Epithelial cell of esophagus (primary cell): ENCODE measurements around the gene EPX.
"Not testable (repeated sequence)": the region's sequence is repeated elsewhere in the genome, so short reads cannot be mapped to it uniquely, and the experiment has no call there.

Source experiments
- DNase-seq: peaks from one replicate; pipeline ENCODE4 v3.0.0; 2010; ENCODE audit warnings: low read depth
- H3K4me3 ChIP-seq: 2 replicates; pipeline ENCODE4 v1.5.1; 2011; ENCODE audit warnings: mild to moderate bottlenecking, low read length, control low read depth
- CTCF ChIP-seq: IDR thresholded peaks from 2 replicates; pipeline ENCODE4 v1.5.1; 2011; ENCODE audit warnings: low read depth, mild to moderate bottlenecking, low read length, control low read depth, inconsistent platforms; ENCODE audit not compliant: insufficient read depth; ENCODE audit errors: missing control alignments

Gene EPX

GRCh38 chr17:58192612-58193011 lies at the start of gene EPX:
TSS of gene EPX (plus strand) at chr17:58192726. CDS start at chr17:58192847, 121 bp downstream.
- no peak for DNase-seq
- TF ChIP-seq CTCF, result no peak
- no peak within 1 kb of the TSS for H3K4me3 ChIP-seq

DNA sequence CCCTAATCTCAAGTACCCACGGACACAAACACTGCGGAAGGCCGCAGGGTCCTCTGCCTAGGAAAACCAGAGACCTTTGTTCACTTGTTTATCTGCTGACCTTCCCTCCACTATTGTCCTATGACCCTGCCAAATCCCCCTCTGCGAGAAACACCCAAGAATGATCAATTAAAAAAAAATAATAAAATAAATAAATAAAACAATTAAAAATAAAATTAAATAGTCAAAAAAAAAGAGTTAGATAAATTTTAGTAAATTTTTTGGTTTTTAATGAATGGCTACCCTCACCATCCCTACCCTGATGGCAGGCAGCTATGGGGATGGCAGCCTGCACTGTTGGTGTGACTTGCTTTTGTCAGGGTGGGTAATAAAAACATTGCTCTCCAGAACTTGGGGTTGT lies 49.2 kb upstream of the EPX start:
- DNase-seq, H3K4me3 ChIP-seq: not testable (repeated sequence)

DNA sequence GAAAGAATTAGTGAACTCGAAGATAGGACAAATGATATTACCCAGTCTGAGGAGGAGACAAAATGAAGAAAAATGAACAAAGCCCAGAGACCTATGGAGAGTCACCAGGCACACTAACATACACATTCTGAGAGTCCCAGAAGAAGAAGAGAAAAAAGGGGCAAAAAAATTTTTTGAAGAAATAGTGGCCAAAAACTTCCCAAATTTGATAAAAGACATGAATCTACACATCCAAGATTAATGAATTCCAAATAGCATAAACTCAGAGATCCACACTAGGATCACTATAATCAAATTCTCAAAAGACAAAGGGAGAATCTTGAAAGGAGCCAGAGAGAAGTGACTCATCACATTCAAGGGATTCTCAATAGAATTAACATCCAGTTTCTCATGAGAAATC lies 47.7 kb upstream of the EPX start:
- no peak overlapping the region for H3K4me3 ChIP-seq
- no peak for DNase-seq
- TF ChIP-seq CTCF, result no peak

DNA sequence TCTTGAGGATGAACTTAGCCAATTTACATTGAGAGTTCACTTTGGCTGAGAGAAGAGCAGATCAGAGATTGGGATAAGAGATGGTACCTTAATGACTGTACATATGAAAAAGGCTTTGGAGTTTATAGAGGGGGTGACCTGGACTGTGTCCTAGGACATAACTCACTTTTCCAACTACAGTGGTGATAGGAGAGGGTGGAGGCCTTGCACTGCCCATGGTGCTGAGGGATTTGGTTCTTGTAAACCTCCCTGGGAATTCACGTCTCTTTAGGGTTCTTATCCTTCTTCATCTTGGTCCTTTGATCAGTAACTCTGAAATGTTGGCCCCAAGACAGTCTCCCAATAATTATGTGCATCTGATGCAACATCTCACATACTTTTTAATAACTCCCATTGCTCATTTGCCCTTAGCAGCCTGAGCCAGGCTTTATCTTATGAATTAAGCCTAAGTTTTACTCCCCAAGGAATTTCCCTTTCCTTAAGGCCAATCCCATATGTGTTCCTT lies 44.5 kb upstream of the EPX start, which contains the start of gene OR4D1:
Gene OR4D1, plus strand, starts transcription at position 455 of the 505 bp plus-strand sequence. CDS start 6,770 bp downstream, outside the sequence.
- TF ChIP-seq CTCF, result no peak
- no peak for DNase-seq
- no peak within 1 kb of the TSS for H3K4me3 ChIP-seq

GRCh38 chr17:58148609-58149008 lies 43.9 kb upstream of the EPX start:
- DNase-seq, result no peak
- H3K4me3 ChIP-seq, result no peak overlapping the region
- no peak for TF ChIP-seq CTCF

- no peak for TF ChIP-seq CTCF
- no peak for DNase-seq
- no peak overlapping the region for H3K4me3 ChIP-seq
Measured at GRCh38 chr17:58150394-58150793, 42.1 kb upstream of the EPX start.

GRCh38 chr17:58153046-58153445 lies 39.5 kb upstream of the EPX start:
- DNase-seq, result no peak
- H3K4me3 ChIP-seq, result no peak overlapping the region
- TF ChIP-seq CTCF, result no peak

DNA sequence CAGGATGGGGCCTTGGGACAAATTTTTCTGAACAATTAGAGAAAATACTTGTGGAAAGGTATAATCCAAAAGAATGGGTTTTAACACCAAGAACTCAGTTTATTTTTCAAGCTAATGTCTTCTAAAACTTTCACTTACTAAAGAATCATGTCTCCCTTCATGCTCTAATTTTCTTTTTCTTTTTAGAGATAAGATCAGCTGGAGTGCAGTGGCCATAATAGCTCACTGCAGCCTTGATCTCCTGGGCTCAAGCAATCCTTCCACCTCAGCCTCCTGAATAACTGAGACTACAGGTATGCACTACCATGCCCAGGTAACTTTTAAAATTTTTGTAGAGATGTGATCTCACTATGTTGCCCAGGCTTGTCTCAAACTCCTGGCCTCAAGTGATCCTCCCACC lies 38.9 kb upstream of the EPX start:
- no peak for TF ChIP-seq CTCF
- DNase-seq, result no peak
- no peak overlapping the region for H3K4me3 ChIP-seq
